ENCODE measurements around the gene SLC29A4. TPM values are rescaled to one million over a fixed set of nuclear protein-coding genes. Genes with fewer than 3 reads are reported as not detected.
"Not testable (repeated sequence)": the region's sequence is repeated elsewhere in the genome, so short reads cannot be mapped to it uniquely, and the experiment has no call there.

SLC29A4 gene
- total and polyA plus RNA-seq, 8 donors, result 6.6 to 74.9 (median 14.0) TPM

GRCh38 chr7:5279734-5280133, 3.0 kb upstream of the SLC29A4 start:
- Histone ChIP-seq H3K27ac (no peak overlapping the region), H3K9me3 (no peaks in the 10 kb centered on the region), H3K27me3 (no peaks in the 10 kb centered on the region), H3K4me1 (peaks cover 4 to 9% (median 5%) of the 10 kb centered on the region in 3 donors), H3K36me3 (no peaks in the 10 kb centered on the region), H3K4me3 (no peak overlapping the region)
- no peak for TF ChIP-seq CTCF (IDR thresholded peaks at IDR 0.05)
- FAIRE-seq, result no peak
- DNase-seq, result no peak
- intact Hi-C loops (cut with DNase I), result no loop called here
- 82 to 87% methylated on average over 4 of the region's 4 CpGs for WGBS, 2 donors
- no peak for ATAC-seq

DNA sequence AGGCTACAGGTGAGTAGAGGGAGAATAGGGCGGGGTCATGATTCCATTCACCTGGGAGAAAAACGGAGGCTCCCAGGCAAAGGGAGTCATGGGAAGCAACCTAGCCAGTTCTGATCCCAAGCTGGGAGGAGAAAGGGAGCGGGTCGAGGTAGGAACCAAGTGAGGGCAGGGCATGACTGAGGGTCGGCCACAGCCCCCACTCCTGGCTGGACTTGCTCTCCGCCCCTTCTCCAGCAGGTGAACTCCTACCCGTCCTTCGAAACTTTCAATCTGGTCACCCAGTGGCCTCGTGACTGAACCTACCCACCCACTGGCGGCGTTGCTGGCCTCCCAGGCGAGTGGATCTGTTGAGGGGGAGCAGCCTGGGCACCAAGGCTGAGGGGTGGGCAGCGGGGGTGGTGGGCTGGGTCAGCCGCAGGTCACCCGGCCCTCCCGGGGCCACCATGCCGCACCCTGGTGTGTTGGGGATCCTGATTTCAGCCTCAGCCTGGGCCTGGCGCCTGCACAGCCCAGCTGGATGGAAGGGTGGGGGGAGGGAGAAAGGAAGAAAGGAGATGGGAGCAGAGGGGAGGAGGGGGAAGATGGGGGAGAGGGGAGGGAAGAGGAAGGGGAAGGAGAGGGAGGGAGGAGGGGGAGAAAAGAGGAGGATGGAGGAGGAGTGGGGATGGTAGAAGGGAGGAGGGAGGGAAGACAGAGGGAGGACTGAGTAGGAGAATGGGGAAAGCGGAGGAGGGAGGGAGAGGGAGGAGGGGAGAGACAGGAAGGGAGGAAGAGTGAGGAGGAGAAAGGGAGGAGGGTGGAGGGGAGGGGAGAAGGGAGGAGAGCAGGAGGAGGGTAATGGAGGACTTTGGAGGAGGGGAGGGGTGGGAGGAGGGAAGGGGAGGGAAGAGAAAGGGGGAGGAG, 894 bp upstream of the SLC29A4 start:
- 58 to 65% methylated on average over 17 to 19 of the region's 19 CpGs for WGBS, 2 donors
- ATAC-seq, result not testable (repeated sequence)

DNA sequence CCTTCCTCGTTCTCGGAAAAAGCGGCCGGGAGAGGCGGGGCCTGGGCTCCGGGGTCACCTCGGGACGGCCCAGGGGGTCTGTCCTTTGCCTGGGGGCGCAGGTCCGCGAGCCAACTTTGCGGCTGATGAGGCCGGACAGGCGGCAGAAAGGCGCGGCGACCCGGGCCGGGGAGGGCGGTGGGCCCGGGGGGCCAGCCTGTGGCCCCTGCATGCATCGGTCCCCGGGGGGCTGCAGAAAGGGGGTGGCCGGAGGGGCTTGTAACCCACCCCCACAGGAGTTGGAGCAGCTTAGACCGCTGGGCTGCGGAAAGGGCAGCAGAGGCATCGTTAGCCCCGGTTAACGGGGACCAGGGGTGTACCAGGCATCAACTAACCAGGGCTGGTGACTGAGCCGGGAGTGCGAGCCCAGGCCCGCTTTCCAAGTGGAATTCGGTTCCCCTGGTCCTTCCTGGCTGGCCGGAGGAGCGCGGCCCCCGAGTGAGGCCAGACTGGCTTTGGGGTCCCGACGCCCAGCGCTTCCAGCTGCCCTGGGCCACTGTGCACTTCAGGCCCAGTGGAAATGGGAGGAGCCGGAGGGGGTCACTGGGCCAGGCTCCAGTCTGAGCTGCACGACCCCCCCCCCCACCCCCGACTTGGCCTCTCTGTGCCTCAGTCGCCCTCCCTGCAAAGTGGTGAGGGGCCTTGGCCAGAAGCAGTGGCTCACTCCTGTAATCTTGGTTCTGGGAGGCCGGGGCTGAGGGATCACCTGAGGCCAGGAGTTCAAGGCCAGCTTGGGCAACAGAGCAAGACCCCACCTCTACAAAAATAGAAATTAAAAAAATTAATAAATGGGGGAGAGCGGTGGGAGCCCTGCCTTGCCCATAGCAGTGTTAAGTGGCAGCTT, 919 bp downstream of the SLC29A4 start:
- Histone ChIP-seq H3K27me3 (no peaks in the 10 kb centered on the region), H3K36me3 (no peaks in the 10 kb centered on the region), H3K4me1 (peaks cover 4 to 9% (median 5%) of the 10 kb centered on the region in 3 donors), H3K27ac (peak overlapping the region in 1 of 4 donors; percentile 37), H3K4me3 (peak overlapping the region; percentile 37 to 64 (median 48)), H3K9me3 (no peaks in the 10 kb centered on the region)
- intact Hi-C loops (cut with DNase I), result no loop called here
- no peak for TF ChIP-seq CTCF (IDR thresholded peaks at IDR 0.05)
- WGBS, 2 donors, result 9 to 10% methylated on average over 35 to 46 of the region's 46 CpGs
- FAIRE-seq, result no peak
- ATAC-seq, result peak; percentile 47 to 63 (median 50)
- DNase-seq, result peak in 1 of 6 donors; percentile 84

More for the DNA sequence above, 894 bp upstream of the SLC29A4 start:
- H3K36me3 ChIP-seq; H3K4me1 ChIP-seq; H3K9me3 ChIP-seq; FAIRE-seq; DNase-seq; H3K27ac ChIP-seq; H3K4me3 ChIP-seq; H3K27me3 ChIP-seq; intact Hi-C loops (cut with DNase I): not testable (repeated sequence)

DNA sequence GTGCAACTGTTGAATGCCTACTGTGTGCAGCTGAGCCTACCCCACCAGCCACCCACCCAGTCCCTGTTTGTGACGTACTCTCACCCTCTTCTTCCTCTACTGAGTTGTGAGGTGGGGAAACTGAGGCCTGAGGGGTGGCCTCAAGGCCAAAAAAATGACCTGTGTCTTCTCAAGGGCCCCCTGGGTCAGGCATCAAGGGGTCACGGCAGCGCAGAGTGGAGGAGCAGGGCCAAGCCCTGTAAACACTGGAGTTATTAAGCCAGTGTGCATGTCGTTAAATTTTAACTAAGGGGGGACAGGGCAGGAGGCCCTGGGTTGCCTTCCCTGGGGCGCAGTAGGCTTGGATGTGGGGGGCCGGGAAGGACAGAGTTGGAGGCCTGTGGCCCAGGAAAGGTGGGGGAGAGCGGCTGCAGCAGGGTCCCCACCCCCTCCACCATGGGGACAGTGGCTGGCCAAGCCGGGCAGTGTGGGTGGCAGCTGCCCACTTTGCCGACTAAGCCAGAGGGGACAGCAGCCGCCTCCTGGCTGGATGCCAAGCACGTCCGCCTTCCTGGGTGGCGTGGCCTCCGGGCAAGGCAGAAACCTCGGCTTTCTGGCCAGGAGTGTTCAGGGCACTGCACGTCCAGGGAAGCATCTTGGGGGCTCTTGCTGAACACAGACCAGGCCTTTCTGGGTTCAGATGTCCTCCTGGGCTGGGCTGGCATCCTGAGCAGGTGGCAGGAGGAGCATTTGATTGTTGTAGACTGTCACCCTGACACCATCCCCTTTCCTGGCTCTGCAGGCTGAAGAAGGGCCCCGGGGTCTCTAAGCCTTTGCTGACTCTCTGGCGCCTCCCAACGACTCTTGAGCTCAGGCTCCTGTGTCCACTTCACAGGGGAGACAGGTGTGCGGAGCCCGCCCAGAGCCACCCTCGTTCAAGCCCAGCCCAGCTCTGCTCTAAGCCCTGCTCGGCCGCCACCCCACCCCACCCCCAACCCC, 1.9 kb downstream of the SLC29A4 start:
- no peaks in the 10 kb centered on the region for H3K36me3 ChIP-seq
- no peaks in the 10 kb centered on the region for H3K9me3 ChIP-seq
- WGBS, 2 donors, result 18 to 22% methylated on average over 22 to 24 of the region's 24 CpGs
- TF ChIP-seq CTCF (IDR thresholded peaks at IDR 0.05), result peak in 1 of 4 donors; percentile 13
- intact Hi-C loops (cut with DNase I), result no loop called here
- DNase-seq, result peak; percentile 46 to 91 (median 72)
- no peaks in the 10 kb centered on the region for H3K27me3 ChIP-seq
- H3K4me1 ChIP-seq, result peaks cover 4 to 9% (median 5%) of the 10 kb centered on the region in 3 donors
- H3K4me3 ChIP-seq, result no peak overlapping the region
- ATAC-seq, result peak; percentile 55 to 76 (median 72)
- H3K27ac ChIP-seq, result peak overlapping the region in 3 of 4 donors; percentile 24 to 37 (median 27)
- no peak for FAIRE-seq

All from pancreas (tissue), 10 donors.